ENCODE results near the gene AIMP2.

- TF ChIP-seq CTCF (IDR thresholded peaks at IDR 0.05): no peak
- TF ChIP-seq EZH2phosphoT487 (IDR thresholded peaks at IDR 0.05): no peak
- TF ChIP-seq EZH2 (IDR thresholded peaks at IDR 0.05): no peak
These were observed 13.6 kb downstream of the AIMP2 start for GRCh38 chr7:6022707-6023106.

All from neural progenitor cell (in vitro differentiated cells).